Measurements from ENCODE around the gene GRM1.

GRCh38 chr6:146352163-146352562 is 323.3 kb downstream of the GRM1 start:
- no peak for TF ChIP-seq CTCF (IDR thresholded peaks at IDR 0.05; ENCODE audit: low read depth, low read length, poor library complexity, severe bottlenecking)
- TF ChIP-seq EZH2phosphoT487 (IDR thresholded peaks at IDR 0.05; ENCODE audit: borderline replicate concordance, low read length) = no peak

Measured in DOHH2 (cell line).